SU-DHL-6 (cell line): Measurements from ENCODE around the gene ATG2B.

Experiments used
- H2AFZ ChIP-seq: fragments of 200-600 bp; sonication (generic); 2 replicates; pipeline ENCODE4 v1.6.1; 2014; ENCODE audit warnings: low read depth, mild to moderate bottlenecking, moderate library complexity, mixed read lengths, antibody characterized with exemption, low read length; ENCODE audit not compliant: severe bottlenecking
- H3F3A ChIP-seq: fragments of 200-600 bp; shearing (Covaris generic); 2 replicates; pipeline ENCODE4 v1.6.0; 2016; ENCODE audit warnings: antibody characterized with exemption, mild to moderate bottlenecking; ENCODE audit not compliant: insufficient read depth
- H3K27ac ChIP-seq: fragments of 200-600 bp; sonication (generic); 2 replicates; pipeline ENCODE4 v1.5.1; 2016; ENCODE audit warnings: low read depth, mild to moderate bottlenecking, low read length, moderate library complexity, mixed read lengths
- H3K27me3 ChIP-seq: fragments of 200-600 bp; sonication (generic), shearing (Covaris generic); 2 replicates; pipeline ENCODE4 v1.6.0; 2014; ENCODE audit warnings: mild to moderate bottlenecking, low read length
- H3K36me3 ChIP-seq: fragments of 200-600 bp; sonication (generic); 2 replicates; pipeline ENCODE4 v1.6.1; 2014; ENCODE audit warnings: mild to moderate bottlenecking, low read length, mixed read lengths
- H3K4me2 ChIP-seq: fragments of 300-600, 200-600 bp; shearing (Covaris generic), sonication (generic); 2 replicates; pipeline ENCODE4 v1.6.0; 2014; ENCODE audit warnings: low read length, low read depth, mild to moderate bottlenecking; ENCODE audit not compliant: poor library complexity, severe bottlenecking
- H3K4me3 ChIP-seq: fragments of 200-600 bp; sonication (generic); 2 replicates; pipeline ENCODE4 v1.5.1; 2014; ENCODE audit warnings: antibody characterized with exemption, low read length, mild to moderate bottlenecking, mixed read lengths; ENCODE audit not compliant: insufficient read depth, poor library complexity, severe bottlenecking
- H3K79me2 ChIP-seq: fragments of 200-600 bp; sonication (generic); 2 replicates; pipeline ENCODE4 v1.6.1; 2014; ENCODE audit warnings: mild to moderate bottlenecking, low read length, moderate library complexity; ENCODE audit not compliant: insufficient read depth
- H3K9ac ChIP-seq: fragments of 200-600 bp; sonication (generic); 2 replicates; pipeline ENCODE4 v1.7.0; 2014; ENCODE audit warnings: mild to moderate bottlenecking, low read length
- H3K9me2 ChIP-seq: fragments of 200-600 bp; sonication (generic); replicated peaks from 2 replicates; pipeline ENCODE4 v1.6.1; 2014; ENCODE audit warnings: low read length; ENCODE audit not compliant: insufficient read depth
- H3K9me3 ChIP-seq: fragments of 200-600 bp; sonication (generic); 2 replicates; pipeline ENCODE4 v1.6.1; 2014; ENCODE audit warnings: low read length, mixed read lengths; ENCODE audit not compliant: insufficient read depth
- H4K20me1 ChIP-seq: fragments of 200-600 bp; sonication (generic); 2 replicates; pipeline ENCODE4 v1.6.1; 2014; ENCODE audit warnings: low read depth, mild to moderate bottlenecking, antibody characterized with exemption, low read length, moderate library complexity, mixed read lengths
- EZH2phosphoT487 ChIP-seq: fragments of 200-600 bp; sonication (generic), shearing (Covaris generic); conservative IDR thresholded peaks from 2 replicates; pipeline ENCODE4 v1.6.1; 2018; ENCODE audit warnings: mild to moderate bottlenecking, antibody characterized with exemption, low read length, moderate library complexity, mixed read lengths
- TF ChIP-seq, protein P1 (sequence below): fragments of 200-600 bp; sonication (generic); IDR thresholded peaks from one replicate; pipeline ENCODE4 v1.5.1; 2017; ENCODE audit warnings: antibody characterized with exemption, mild to moderate bottlenecking, low read length, moderate library complexity; ENCODE audit not compliant: insufficient read depth, poor library complexity, severe bottlenecking

The ATG2B gene

DNA sequence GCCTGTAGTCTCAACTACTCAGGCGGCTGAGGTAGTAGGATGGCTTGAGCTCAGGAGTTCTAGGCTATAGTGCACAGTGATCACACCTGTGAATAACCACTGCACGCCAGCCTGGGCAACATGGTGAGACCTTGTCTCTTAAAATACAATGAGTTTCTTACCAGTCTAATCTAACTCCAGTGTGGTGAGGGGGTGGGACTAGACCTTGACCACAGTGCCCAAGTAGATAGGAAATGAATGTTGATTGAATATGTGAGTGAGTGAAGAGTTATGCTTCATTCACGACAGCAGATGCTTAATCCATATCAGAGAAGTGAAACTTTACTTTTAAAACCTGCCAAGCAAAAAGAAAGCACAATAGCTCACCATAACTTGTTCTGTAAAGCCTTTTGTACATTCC, 17.6 kb upstream of the ATG2B start:
- no peak overlapping the region for H3K4me3 ChIP-seq
- peaks cover 9% of the 10 kb centered on the region for H3K36me3 ChIP-seq
- no peak overlapping the region for H3K4me2 ChIP-seq
- no peaks in the 10 kb centered on the region for H3K79me2 ChIP-seq
- H3K9me3 ChIP-seq, result no peaks in the 10 kb centered on the region
- 0 out of 2 replicates have a peak, but pooled peaks cover 5% of the 10 kb centered on the region for H3F3A ChIP-seq
- no peaks in the 10 kb centered on the region for H3K9me2 ChIP-seq
- no peak overlapping the region for H3K27ac ChIP-seq
- H4K20me1 ChIP-seq, result no peaks in the 10 kb centered on the region
- TF ChIP-seq, protein P1, sequence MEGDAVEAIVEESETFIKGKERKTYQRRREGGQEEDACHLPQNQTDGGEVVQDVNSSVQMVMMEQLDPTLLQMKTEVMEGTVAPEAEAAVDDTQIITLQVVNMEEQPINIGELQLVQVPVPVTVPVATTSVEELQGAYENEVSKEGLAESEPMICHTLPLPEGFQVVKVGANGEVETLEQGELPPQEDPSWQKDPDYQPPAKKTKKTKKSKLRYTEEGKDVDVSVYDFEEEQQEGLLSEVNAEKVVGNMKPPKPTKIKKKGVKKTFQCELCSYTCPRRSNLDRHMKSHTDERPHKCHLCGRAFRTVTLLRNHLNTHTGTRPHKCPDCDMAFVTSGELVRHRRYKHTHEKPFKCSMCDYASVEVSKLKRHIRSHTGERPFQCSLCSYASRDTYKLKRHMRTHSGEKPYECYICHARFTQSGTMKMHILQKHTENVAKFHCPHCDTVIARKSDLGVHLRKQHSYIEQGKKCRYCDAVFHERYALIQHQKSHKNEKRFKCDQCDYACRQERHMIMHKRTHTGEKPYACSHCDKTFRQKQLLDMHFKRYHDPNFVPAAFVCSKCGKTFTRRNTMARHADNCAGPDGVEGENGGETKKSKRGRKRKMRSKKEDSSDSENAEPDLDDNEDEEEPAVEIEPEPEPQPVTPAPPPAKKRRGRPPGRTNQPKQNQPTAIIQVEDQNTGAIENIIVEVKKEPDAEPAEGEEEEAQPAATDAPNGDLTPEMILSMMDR, result no peak
- TF ChIP-seq EZH2phosphoT487, result no peak
- no peak overlapping the region for H3K9ac ChIP-seq
- no peak overlapping the region for H2AFZ ChIP-seq
- H3K27me3 ChIP-seq, result no peaks in the 10 kb centered on the region

DNA sequence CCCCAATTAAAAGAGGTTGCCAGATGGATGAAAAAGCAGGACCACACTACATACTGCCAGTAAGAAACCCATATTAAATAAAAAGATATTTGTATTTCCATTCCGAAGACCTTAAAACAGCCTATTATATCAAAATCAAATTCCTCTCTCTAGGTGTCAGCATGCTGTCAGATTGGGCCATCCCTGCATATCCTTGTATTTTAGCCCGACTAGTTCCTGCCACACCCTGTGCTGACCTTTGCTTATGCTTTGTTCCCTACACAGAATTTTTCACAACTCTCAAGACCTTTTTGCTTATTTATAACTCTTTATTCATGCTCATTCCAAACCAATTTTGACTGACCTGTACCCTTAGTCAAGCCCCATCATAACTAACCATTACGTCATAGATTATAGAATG, 13.0 kb upstream of the ATG2B start:
- Histone ChIP-seq H3K79me2 (no peaks in the 10 kb centered on the region; the same call in 1 of the 2 replicates), H3K27me3 (no peaks in the 10 kb centered on the region), H2AFZ (no peak overlapping the region), H3K9me3 (no peaks in the 10 kb centered on the region), H3K9ac (no peak overlapping the region), H3F3A (no peaks in the 10 kb centered on the region), H3K9me2 (no peaks in the 10 kb centered on the region), H3K36me3 (no peaks in the 10 kb centered on the region), H4K20me1 (no peaks in the 10 kb centered on the region), H3K4me3 (no peak overlapping the region), H3K4me2 (no peak overlapping the region), H3K27ac (no peak overlapping the region)
- TF ChIP-seq EZH2phosphoT487, result no peak
- TF ChIP-seq, protein P1, result no peak

DNA sequence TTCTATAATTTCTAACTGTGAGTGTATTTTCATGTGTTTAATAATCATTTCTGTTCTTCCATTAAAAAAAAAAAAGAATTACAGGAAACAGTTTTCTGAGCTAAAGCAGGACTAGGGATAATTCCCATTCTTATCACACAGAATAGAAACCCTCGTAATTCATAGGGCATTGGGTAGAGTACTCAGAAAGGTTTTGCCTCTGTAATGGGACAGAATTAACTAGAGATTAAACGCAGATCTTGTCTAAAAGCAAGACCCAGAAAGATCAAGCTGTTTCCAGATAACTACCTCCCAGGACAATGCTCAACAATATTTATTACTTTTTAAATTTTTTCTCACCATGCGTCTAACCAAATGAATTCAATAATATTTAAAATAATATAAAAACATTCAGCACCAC, 10.4 kb upstream of the ATG2B start:
- H3K27ac ChIP-seq, result no peak overlapping the region
- peaks cover 18% of the 10 kb centered on the region for H3K79me2 ChIP-seq
- H3K9ac ChIP-seq, result no peak overlapping the region
- TF ChIP-seq, protein P1, result no peak
- no peak for TF ChIP-seq EZH2phosphoT487
- no peaks in the 10 kb centered on the region for H3K9me3 ChIP-seq
- H3K27me3 ChIP-seq, result no peaks in the 10 kb centered on the region
- H2AFZ ChIP-seq, result no peak overlapping the region
- no peak overlapping the region for H3K4me3 ChIP-seq
- no peaks in the 10 kb centered on the region for H4K20me1 ChIP-seq
- no peaks in the 10 kb centered on the region for H3K36me3 ChIP-seq
- no peaks in the 10 kb centered on the region for H3F3A ChIP-seq
- H3K4me2 ChIP-seq, result no peak overlapping the region
- H3K9me2 ChIP-seq, result no peaks in the 10 kb centered on the region

DNA sequence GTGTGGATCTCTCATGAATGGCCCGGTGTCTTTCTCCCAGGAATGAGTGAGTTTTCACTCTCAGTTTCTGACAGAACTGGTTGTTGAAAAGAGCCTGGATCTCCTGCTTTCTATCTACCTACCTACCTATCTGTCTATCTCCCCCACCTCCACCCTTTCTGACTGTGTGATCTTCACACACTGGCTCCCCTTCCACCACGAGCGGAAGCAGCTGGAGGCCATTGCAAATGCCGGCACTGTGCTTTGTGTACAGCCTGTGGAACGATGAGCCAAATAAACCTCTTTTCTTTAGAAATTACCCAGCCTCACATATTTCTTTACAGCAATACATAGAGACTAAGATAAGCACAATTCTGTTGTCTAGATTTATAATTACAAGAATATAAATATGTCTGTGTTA, 7.4 kb upstream of the ATG2B start:
- Histone ChIP-seq H2AFZ (no peak overlapping the region), H3K27ac (no peak overlapping the region), H3K79me2 (peaks cover 32% of the 10 kb centered on the region), H3K4me2 (no peak overlapping the region), H3K4me3 (no peak overlapping the region), H3K36me3 (no peaks in the 10 kb centered on the region), H4K20me1 (no peaks in the 10 kb centered on the region), H3K9me3 (no peaks in the 10 kb centered on the region), H3K9ac (no peak overlapping the region), H3K27me3 (no peaks in the 10 kb centered on the region), H3K9me2 (no peaks in the 10 kb centered on the region), H3F3A (no peaks in the 10 kb centered on the region)
- TF ChIP-seq EZH2phosphoT487, result no peak
- TF ChIP-seq, protein P1, result no peak
